Measurements from ENCODE around the gene PHACTR3.
"Not testable (repeated sequence)": the region's sequence is repeated elsewhere in the genome, so short reads cannot be mapped to it uniquely, and the experiment has no call there.

Gene PHACTR3

DNA sequence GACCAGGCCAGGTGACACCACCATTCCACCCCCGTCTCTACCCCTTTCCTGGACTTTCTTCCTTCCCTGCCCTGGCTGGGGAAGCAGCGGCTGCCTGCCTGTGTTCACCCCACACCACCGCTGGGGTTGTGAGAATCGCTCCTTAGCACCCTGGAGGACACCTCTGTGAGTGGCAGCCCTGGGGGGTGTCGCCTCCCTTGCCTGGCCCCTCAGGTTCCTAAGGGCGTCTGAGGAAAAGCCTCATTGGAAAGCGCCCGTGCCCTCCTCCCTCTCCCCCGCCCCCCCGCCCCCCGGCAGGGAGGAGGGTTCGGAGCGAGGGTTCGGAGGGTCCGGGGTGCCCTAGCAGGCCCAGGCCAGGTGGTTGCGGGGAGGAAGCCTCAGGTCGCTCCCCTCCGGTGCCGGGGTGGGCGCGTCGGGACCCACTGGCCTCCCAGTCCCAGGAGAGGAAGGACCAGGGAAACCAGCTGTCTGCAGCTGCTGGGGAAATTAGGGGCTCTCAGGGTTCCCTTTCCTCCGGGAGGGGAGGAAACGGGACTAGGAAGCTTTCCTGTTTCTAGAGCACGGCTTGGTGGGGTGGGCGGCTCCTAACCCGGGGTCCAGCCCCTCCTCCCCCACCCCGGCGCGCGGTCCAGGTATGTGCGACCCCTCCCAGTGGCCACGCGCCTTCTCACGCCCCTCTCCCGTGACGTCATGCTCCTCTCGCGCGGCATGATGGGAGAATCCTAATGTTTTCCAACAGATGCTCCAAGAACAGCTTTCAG is at the start of gene PHACTR3:
TSS of gene PHACTR3 (plus strand) at position 760 of the 761 bp plus-strand sequence. CDS start 475 bp downstream, outside the sequence.
- no peak for DNase-seq

DNA sequence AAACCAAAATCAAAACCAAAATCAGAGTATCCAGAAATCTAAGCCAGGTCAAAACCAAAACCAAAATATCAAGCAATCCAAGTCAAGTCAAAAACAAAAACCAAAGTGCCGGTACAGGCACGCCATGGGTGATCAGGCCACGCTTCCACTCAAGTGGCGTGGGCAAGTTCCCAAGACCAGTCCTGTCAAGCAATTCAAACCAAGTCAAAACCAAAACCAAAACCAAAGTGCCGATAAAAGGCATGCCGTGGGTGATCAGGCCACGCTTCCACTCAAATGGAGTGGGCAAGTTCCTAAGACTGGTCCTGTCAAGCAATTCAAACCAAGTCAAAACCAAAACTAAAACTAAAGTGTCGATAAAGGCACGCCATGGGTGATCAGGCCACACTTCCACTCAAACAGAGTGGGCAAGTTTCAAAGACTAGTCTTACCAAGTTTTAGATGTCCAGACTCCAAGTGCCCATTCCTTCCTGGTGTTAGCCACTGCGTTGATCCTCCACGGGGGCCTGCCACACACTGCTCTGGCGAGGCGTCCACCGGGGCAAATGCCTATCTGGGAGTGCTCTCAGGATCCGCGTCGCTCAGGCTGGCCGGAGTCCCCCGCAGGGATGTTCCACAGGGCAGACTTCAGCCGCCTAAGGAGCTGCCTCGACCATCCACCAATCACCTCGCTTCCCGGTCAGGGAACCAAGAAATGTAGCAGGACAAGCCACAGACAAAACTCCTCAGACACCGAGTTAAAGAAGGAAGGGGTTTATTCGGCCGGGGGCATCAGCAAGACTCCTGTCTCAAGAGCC is 46.4 kb upstream of the PHACTR3 start:
- DNase-seq, result not testable (repeated sequence)

DNA sequence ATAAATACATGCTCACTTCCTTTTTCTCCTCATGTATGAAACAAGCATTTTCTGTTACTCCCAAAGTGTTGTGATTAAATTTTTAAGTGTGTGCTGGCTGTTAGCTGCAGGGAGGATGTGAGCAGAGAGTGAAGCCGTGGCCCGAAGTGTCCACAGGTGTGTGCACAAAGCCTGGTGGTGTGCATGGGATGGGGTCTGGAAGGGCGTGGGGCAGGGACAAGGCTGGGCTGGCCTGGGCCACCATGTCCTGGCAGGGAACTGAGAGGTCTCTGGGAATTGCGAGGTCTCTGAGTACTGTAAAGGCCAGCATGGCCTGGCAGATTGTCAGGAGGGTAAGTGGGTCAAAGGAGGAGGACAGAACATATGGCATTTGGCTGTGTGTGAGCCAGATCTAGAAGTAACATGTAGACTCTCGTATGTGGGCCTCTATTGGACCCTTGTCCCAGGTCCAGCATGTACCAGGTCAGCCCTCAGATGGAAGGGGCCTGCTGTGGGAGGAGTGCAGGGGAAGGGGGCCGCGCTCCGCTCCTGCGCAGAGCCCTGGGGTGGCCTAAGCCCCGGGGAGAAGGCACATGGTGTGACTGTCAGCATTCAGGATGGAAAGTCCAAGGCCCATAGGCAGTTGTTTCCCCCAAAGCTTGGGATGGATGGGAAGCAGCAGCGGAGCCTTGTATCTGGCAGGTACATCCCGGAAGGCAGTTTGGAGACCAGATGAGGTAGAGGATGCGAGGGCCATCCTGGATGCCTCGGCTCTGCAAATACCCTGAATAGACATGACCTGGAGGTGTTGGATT is 45.1 kb upstream of the PHACTR3 start:
- DNase-seq, result no peak

DNA sequence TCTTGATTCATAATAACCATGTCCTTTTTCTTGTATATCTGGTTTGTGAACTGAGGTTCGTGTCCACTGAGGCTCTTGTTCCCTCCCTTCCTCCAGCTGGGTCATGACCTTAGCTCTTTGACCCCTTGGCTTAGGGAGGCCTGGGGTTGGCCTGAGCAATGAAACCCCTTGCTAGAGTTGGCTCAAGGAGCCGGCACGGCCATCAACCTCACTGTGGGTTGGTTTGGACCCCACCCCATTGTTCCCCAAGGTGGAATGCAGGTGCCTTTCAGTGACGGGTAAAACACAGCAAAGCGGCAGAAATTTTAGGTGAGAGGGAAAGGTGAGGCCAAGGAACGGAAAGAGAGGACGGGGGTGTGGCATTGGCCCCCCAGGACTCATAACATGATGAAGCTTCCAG is 44.5 kb upstream of the PHACTR3 start:
- no peak for DNase-seq

DNA sequence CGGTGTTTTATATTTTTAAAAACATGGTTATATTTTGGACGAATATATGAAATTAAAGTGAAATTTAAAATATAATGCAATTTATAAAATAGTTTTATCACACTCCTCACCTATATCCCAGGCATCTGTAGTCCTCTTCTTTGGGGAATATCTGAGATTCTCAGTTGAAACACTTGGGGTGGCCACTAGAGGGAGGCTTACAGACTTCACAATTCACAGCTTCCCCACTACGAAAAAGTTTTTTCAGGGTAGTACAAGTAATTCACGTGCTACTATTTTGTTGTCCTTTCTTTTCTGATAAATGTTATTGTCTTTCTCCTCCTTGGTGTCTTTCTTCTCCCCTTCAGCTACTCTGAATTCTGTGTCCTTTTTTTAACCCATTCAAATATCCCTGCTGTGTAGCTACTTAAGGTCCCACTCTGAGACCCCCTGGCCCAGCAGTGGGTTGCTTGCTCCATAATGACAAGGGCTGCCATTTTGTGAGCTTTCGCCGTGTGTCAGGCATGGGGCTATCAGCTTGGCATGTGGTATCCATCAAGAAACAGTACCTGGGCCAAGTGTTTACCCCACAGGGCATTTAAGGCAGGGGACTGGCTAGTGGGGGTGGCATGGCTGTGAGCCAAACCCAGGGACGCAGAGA is 43.6 kb upstream of the PHACTR3 start:
- DNase-seq, result no peak

DNA sequence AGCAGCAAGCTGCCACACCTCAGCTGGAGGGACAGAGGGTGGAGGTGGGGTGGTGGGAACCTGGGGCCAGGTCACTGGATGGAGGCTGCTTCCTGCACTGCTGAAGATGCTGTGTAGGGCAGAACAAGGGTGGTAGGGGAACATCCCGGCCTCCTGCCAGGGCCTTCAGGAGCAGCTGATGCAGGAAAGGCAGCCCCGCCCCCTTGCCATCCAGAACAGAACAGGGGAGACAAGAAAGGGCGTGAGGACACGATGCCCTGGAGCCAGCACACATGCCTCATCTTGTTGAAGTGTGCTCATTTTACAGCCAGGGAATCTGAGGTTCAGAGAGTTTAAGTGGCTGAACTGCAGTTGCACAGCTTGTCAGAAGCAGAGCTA is 43.1 kb upstream of the PHACTR3 start:
- no peak for DNase-seq

DNA sequence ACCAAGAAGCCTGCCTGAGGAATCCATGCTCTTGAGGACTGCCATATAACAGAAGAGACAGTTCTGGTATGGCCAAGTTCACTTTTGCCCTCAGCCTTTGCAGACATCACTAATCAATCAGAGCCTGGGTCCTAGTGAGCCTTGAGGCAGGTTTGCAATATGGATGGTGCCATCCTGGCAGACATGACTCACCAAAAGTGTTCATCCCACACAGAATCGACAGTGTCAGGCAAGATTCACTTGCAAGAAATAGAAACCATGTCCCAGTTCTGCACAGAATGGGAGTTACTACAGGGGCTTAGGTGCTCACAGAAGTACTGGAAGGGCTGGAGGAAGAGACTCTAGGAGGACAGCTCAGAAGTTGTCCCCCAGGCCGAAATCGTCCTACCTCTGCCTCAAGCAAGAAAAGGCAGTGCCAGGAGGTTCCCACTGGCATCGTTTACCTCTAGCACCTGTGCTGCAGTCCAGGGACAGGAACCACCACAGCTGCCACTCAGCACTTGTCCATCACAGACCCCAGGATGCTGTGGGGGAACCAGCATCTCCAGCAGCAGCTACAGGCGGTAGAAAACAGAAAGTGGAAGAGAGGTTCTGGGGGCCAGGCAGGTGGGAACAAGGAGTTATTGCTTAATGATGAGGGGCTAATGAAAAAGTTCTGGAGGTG is 42.6 kb upstream of the PHACTR3 start:
- no peak for DNase-seq

DNA sequence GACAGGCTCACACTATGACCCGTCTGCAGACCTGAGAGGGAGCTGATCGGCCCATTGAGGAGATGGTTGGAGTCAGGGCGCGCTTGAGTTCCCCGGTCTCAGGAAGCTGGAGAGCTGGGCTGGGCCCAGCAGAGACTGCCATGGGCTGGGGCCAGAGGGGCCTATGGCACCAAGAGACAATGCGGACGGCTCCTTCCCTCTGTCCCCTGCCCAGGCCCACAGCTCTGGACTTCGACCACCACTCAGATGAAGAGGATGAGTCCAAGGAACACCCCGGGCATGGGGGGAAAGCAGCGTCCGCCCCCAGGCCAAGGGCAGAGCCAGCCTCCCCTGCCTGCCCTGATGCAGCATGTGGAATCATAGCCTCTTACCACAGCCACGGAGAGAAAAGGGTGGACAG is 40.2 kb upstream of the PHACTR3 start:
- DNase-seq, result no peak

DNA sequence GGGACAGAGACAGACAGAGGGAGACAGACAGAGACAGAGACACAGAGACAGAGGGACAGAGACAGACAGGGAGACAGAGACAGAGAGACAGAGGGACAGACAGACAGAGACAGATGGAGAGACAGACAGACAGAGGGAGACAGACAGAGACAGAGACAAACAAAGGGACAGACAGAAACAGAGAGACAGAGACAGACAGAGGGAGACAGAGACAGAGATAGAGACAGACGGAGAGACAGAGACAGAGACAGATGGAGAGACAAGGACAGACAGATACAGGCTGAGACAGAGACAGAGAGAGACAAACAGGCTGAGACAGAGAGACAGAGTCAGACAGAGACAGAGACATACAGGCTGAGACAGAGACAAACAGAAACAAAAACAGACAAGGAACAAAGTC is 39.4 kb upstream of the PHACTR3 start:
- DNase-seq, result no peak

DNA sequence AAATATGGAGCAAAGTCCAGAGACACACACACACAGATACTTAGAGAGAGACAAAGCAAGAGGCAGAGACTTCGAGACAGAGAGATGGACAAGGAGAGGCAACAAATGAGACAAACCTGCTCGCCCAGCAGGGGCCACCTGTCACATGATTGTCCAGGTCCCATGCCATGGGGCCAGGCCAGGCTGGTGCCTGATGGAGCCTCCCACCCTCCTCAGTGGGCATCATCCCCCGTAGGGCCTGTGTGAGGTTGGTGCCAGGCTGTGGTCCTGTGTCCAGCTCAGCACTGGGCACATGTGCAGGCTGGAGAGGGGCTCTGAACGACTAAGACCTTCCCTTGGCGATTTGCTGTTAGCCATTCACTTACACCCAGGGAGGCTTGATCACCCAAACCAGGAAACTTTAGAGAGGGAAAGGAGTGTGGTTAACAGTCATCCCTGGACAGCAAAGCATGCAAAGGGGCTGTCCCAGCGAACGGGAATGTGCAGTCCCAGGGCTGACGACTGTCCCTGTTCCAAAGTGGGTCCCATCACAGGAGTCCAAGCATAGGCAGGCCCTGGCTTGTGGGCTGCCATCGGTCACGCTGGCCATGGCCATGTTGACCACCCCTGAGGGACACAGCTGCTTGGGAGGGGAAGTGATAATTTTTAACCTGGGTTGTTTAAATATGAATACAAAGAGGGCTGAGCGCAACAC is 38.4 kb upstream of the PHACTR3 start:
- no peak for DNase-seq

DNA sequence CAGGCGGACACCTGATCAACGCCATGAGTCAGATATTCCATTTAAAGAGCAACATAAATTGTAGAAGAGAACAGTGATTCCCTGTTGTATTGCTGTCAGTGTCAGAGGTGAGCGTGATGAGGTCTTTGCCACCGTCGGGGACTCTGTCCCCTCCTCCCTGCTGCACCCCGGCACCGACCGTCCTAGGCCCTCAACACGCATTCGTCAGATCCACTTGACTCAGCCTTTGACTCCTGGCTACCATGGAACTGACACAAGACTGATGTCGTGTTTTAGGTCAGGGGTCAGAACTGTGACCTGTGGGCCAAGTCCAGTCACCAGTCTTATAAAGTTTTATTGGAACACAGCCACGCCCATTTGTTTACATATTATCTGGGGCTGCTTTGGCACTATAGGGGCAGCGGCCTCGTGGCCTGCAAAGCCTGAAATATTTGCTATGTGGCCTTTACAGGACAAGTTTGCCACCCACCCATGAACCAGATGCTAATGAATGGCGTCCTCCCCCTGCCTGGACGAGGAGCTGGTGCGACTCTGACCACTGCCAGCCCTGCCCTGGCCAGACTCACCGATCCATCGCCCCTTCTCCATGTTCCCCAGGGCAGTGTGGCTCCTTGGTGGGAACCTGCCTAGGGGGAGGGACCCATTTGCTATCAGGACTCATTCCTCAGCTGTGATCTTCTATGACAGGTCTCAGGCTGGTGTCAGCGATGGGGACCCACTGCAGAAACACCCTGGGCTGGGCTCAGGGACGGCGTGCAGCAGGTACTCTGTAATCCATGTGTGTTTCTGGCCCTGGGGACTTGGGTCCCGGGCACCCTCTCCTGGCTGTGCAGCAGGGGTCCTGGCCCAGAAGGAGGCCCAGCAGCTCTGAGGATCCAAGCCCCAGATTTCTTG is 37.5 kb upstream of the PHACTR3 start:
- DNase-seq, result no peak

DNA sequence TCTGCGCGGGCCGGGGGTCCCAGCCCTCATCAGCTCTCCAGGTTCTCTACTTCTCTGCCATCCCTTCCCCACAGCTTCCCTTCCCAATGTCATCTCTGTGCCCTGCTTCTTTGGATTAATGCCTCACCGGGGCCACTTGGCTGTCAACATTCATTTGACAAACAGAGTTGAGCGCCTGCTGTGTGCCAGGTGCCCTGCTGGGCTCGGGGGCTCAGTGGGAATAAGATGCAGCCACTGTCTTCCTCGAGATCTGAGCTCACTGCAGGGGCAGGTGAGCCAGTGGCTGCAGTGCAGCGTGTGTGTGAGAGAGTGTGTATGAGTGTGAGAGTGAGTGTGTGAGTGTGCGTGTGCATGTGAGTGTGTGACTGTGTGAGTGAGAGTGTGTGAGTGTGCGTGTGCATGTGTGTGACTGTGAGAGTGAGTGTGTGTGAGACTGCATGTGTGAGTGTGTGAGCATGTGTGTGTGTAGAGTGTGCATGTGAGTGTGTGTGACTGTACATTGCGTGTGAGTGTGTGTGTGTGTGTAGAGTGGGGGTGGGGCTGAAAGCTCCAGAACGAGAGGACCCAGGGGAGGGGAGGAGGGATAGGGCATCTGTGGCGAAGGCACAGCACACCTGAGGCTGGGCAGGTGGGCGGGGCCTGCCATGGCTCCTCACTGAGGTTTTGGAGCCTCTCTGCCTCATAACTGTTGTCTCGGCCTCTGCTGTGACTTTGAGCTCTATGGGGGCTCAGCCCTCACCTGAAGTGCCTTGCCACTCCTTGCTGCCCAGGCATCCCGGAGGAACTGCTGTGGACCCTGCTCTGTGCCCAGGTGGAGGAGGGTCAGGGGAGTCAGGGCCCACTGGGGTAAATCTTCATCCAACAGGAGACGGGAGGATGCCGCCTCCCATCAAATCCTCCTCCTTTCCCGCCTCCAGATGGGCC is 36.5 kb upstream of the PHACTR3 start:
- no peak for DNase-seq

DNA sequence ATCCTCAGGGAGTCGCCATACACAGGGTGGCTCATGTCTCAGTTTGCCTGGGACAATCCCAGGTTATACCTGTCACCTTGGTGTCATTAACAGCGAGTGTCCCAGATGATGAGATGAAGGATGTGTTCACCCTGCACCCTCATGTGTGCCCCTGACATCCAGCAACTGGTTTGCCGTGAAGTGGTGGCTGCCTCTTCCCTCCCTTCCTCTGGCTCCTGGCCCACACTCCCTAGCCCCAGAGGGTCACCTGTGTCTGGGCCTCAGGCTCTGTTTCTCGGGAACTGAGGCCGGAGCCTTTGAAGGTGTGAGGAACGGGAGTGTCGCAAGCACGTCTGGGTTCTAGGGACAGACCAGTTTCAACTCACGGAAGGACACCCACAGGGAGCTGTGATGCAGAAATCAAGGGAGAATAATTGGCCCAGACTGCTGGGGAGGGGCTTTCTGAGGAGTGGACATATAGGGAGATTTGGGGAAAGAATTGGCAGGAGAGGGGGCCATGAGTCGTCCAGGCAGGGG is 35.8 kb upstream of the PHACTR3 start:
- DNase-seq, result no peak

DNA sequence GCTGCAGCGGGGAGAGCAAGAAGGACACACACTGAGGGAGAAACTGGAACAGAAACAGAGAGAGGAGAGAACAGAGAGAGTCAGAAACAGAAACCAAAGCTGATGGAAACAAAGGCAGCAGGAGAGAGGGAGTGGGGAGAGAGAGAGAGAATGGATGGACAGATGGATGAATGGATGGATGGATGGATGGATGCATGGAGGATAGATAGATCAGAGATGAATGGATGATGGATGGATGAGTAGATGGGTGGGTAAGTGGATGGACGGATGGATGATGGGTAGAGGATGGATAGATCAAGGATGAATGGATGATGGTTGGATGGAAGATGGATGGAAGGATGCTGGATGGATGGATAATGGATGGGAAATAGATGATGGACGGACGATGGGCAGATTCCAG is 35.0 kb upstream of the PHACTR3 start:
- no peak for DNase-seq

DNA sequence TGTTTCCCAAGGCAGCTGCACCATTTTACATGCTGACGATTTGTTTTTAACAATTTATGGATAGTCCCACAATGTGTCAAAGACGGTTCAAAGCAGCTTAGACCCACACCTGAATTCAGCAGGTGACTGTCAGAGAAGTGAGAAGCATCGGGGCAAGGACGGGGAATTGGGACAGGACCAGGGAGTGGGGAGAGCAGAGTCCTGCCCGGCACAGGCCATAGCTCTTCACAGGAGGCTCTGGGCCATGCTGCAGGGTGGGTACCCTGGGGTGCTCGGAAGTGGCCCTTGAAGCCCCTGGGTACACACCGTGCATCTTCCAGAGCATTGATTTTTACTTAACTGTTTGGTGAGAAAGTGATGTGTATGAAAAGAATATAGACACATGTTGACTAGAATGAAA is 33.2 kb upstream of the PHACTR3 start:
- no peak for DNase-seq

DNA sequence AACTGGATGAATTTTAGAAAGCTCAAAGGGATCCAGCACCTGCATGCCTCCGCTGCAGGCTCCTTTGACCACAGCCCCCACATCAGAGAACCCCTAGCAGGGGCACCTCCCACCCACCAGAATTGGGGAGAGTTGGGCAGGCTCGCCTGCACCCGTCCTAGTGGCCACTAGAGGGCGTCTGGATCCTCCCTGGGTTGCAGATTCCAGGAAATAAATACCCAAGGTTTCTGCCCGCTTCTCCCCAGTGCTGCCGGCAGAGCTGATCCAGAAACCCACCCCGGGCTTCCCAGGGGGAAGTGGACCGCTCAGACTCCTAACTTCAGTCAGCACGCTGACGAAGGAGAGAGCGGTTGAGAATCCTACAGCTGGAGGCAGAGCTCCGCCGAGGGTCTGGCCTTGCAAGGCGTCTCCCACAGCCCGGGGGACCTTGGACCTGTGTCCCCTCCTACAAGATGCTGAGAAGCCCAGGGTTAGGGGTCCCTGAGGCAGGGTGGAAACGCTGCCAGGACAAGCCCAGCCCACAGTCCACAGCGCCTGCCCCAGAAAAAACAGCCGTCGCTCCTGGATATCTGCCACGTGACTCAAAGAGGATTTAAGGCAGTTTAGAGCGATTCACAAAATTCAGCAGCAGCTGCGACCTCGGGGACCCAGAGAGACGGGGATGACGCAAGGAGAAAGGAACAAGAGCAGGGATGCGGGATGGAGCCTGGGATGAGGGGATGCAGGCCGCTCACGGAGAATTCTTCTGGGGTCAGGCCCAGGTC is 32.6 kb upstream of the PHACTR3 start:
- DNase-seq, result no peak

DNA sequence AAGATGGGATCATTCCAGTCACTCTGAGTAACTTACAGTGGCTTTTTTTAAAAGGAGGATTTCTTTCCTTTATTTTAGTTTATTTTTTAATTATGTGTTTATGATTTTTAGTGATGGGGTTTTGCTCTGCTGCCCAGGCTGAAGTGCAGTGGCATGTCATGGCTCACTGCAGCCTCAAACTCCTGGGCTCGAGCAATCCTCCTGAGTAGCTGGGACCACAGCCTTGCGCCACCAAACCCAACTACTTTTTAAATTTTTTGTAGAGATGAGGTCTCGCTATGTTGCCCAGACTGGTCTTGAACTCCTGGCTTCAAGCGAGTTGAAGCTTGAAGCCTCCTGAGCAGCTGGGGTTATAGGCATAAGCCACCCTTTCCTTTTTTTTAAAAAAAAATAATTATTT is 31.8 kb upstream of the PHACTR3 start:
- no peak for DNase-seq

DNA sequence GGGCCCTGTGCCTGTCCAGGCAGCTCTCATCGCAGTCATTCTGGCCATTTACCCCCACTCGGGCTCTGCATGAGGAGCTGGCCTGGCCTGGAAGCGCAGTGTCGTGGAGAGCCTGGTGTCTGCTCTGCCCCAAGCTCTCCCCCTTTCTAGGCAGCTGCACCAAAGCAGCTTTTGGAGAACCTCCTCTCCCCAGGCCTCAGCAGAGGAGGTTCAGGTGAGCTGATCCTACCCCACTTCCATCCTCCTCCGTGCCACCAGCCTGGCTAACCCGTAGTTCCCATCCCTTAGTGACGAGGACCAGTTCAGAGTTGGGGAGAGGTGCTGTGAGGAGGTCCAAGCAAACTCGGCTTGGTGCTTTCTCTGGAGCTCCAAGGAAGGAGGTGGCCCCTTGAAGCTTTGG is 30.5 kb upstream of the PHACTR3 start:
- no peak for DNase-seq

DNA sequence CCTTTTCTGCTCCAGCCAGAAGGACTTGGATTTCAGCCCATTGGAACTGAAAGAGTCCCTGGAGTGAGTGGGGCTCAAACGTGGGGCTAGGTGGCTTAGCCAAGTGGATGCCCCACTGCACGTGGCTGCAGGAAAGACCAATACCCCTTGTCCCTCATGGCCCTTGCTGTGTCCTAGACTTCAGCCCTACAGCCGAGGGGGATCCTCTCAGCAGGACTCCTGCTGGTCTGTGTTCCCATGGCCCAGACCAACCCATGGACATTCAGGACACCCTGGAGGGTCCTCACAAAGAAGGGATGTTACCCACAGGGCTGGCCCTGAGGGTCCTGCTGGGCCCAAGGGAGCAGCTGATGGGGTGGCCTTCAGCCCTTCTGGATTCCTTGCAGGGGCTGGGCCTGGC is 30.0 kb upstream of the PHACTR3 start:
- DNase-seq, result no peak

All from DMS153 (cell line).